SK-N-SH (cell line): ENCODE measurements around the gene MTR.

ENCODE experiments used
- EZH2phosphoT487 ChIP-seq: fragments of 200-600 bp; sonication (generic); IDR thresholded peaks from 2 replicates; pipeline ENCODE4 v1.6.1; 2017; ENCODE audit warnings: low read depth, mixed run types, mild to moderate bottlenecking, antibody characterized with exemption, moderate library complexity, borderline replicate concordance
- FOSL2 ChIP-seq: IDR thresholded peaks from 2 replicates; pipeline ENCODE4 v1.4.0; 2012; ENCODE audit warnings: low read depth, mild to moderate bottlenecking, moderate library complexity, borderline replicate concordance
- JUND ChIP-seq: IDR thresholded peaks from 2 replicates; pipeline ENCODE4 v1.4.0; 2012
- MAX ChIP-seq: IDR thresholded peaks from 2 replicates; pipeline ENCODE4 v1.4.0; 2012; ENCODE audit warnings: low read depth
- NFIC ChIP-seq: IDR thresholded peaks from 2 replicates; pipeline ENCODE4 v1.4.0; 2012; ENCODE audit warnings: borderline replicate concordance
- NRF1 ChIP-seq: IDR thresholded peaks from 2 replicates; pipeline ENCODE4 v1.6.1; 2012; ENCODE audit warnings: low read depth, mild to moderate bottlenecking, low read length
- RAD21 ChIP-seq: IDR thresholded peaks from 2 replicates; pipeline ENCODE4 v1.6.1; 2012; ENCODE audit warnings: mild to moderate bottlenecking, low read length
- TAF1 ChIP-seq: IDR thresholded peaks from 2 replicates; pipeline ENCODE4 v1.6.1; 2012; ENCODE audit warnings: low read depth, mild to moderate bottlenecking, low read length, moderate library complexity, borderline replicate concordance
- TF ChIP-seq, protein P1 (sequence below): fragments of 200-600 bp; sonication (generic); IDR thresholded peaks from 2 replicates; pipeline ENCODE4 v1.6.1; 2017; ENCODE audit warnings: antibody characterized with exemption, mild to moderate bottlenecking, moderate library complexity
- TF ChIP-seq, protein P2 (sequence below): fragments of 150-350 bp; IDR thresholded peaks from 2 replicates; pipeline ENCODE4 v1.6.1; 2017; ENCODE audit warnings: antibody characterized with exemption, low read length, low read depth, borderline replicate concordance

GRCh38 chr1:236834876-236835275 is 39.8 kb downstream of the MTR start:
- TF ChIP-seq, protein P1, sequence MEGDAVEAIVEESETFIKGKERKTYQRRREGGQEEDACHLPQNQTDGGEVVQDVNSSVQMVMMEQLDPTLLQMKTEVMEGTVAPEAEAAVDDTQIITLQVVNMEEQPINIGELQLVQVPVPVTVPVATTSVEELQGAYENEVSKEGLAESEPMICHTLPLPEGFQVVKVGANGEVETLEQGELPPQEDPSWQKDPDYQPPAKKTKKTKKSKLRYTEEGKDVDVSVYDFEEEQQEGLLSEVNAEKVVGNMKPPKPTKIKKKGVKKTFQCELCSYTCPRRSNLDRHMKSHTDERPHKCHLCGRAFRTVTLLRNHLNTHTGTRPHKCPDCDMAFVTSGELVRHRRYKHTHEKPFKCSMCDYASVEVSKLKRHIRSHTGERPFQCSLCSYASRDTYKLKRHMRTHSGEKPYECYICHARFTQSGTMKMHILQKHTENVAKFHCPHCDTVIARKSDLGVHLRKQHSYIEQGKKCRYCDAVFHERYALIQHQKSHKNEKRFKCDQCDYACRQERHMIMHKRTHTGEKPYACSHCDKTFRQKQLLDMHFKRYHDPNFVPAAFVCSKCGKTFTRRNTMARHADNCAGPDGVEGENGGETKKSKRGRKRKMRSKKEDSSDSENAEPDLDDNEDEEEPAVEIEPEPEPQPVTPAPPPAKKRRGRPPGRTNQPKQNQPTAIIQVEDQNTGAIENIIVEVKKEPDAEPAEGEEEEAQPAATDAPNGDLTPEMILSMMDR = no peak
- TF ChIP-seq TAF1 (no peak), RAD21 (no peak), NRF1 (no peak), MAX (no peak), NFIC (no peak), FOSL2 (no peak), EZH2phosphoT487 (no peak), JUND (no peak)
- TF ChIP-seq, protein P2, sequence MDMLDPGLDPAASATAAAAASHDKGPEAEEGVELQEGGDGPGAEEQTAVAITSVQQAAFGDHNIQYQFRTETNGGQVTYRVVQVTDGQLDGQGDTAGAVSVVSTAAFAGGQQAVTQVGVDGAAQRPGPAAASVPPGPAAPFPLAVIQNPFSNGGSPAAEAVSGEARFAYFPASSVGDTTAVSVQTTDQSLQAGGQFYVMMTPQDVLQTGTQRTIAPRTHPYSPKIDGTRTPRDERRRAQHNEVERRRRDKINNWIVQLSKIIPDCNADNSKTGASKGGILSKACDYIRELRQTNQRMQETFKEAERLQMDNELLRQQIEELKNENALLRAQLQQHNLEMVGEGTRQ = no peak
